GM19023 (cell line): ENCODE data around the gene UQCRH.

Source experiments
- ATAC-seq: cut with Tn5 transposase; IDR thresholded peaks from one replicate; pipeline ENCODE4 v1.9.1; 2021; ENCODE audit warnings: mild to moderate bottlenecking, moderate library complexity; ENCODE audit not compliant: unreplicated experiment

The UQCRH gene

GRCh38 chr1:46303038-46303871 lies at the start of gene UQCRH, which contains the start of gene LRRC41:
TSS of gene UQCRH (plus strand) at chr1:46303698. CDS start at chr1:46303767, 69 bp downstream.
TSS of gene LRRC41 (minus strand) at chr1:46303616. CDS start at chr1:46303322, 294 bp downstream.
- peak; percentile 76 for ATAC-seq

GRCh38 chr1:46254668-46255067 lies 48.8 kb upstream of the UQCRH start:
- ATAC-seq = no peak

- ATAC-seq = no peak
These were observed 47.0 kb upstream of the UQCRH start for GRCh38 chr1:46256523-46256922.

GRCh38 chr1:46262508-46262907 lies 41.0 kb upstream of the UQCRH start:
- no peak for ATAC-seq

- ATAC-seq = no peak
These were observed 40.4 kb upstream of the UQCRH start for GRCh38 chr1:46263146-46263545.

- ATAC-seq = no peak
These were observed 34.9 kb upstream of the UQCRH start for GRCh38 chr1:46268578-46268977.

- no peak for ATAC-seq
These were observed 29.1 kb upstream of the UQCRH start for GRCh38 chr1:46274225-46275029.

GRCh38 chr1:46275030-46275337 lies 28.5 kb upstream of the UQCRH start:
- ATAC-seq = no peak

- no peak for ATAC-seq
These were observed 25.7 kb upstream of the UQCRH start for GRCh38 chr1:46277658-46278373.

- no peak for ATAC-seq
These were observed 24.7 kb upstream of the UQCRH start for GRCh38 chr1:46278807-46279206.

GRCh38 chr1:46280092-46280491 lies 23.4 kb upstream of the UQCRH start:
- ATAC-seq = no peak

GRCh38 chr1:46281021-46281420 lies 22.5 kb upstream of the UQCRH start:
- no peak for ATAC-seq

GRCh38 chr1:46284058-46284457 lies 19.4 kb upstream of the UQCRH start:
- ATAC-seq = no peak

- ATAC-seq = no peak
These were observed 18.6 kb upstream of the UQCRH start for GRCh38 chr1:46284597-46285564.

GRCh38 chr1:46285730-46286477 lies 17.6 kb upstream of the UQCRH start:
- no peak for ATAC-seq

- ATAC-seq = no peak
These were observed 14.9 kb upstream of the UQCRH start for GRCh38 chr1:46288485-46289133.

GRCh38 chr1:46289134-46289494 lies 14.4 kb upstream of the UQCRH start:
- no peak for ATAC-seq

- ATAC-seq = no peak
These were observed 13.5 kb upstream of the UQCRH start for GRCh38 chr1:46289976-46290375.

GRCh38 chr1:46295306-46295705 lies 8.2 kb upstream of the UQCRH start:
- no peak for ATAC-seq
